ENCODE data around the gene GPR139.

- no peak for TF ChIP-seq POLR2A (IDR thresholded peaks at IDR 0.05; ENCODE audit: low read depth, low read length)
- TF ChIP-seq, protein P1, sequence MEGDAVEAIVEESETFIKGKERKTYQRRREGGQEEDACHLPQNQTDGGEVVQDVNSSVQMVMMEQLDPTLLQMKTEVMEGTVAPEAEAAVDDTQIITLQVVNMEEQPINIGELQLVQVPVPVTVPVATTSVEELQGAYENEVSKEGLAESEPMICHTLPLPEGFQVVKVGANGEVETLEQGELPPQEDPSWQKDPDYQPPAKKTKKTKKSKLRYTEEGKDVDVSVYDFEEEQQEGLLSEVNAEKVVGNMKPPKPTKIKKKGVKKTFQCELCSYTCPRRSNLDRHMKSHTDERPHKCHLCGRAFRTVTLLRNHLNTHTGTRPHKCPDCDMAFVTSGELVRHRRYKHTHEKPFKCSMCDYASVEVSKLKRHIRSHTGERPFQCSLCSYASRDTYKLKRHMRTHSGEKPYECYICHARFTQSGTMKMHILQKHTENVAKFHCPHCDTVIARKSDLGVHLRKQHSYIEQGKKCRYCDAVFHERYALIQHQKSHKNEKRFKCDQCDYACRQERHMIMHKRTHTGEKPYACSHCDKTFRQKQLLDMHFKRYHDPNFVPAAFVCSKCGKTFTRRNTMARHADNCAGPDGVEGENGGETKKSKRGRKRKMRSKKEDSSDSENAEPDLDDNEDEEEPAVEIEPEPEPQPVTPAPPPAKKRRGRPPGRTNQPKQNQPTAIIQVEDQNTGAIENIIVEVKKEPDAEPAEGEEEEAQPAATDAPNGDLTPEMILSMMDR (IDR thresholded peaks at IDR 0.05 in 2 of 3, conservative IDR thresholded peaks at IDR 0.05 in 1 of 3; ENCODE audit: control insufficient read depth in 2 of 3, extremely low read depth in 1 of 3, insufficient read depth in 1 of 3, low read depth in 3 of 3, low read length in 3 of 3), result no peak
- no peak for TF ChIP-seq NRF1 (conservative IDR thresholded peaks at IDR 0.05; ENCODE audit: low read depth, low read length)
- TF ChIP-seq, protein P2, sequence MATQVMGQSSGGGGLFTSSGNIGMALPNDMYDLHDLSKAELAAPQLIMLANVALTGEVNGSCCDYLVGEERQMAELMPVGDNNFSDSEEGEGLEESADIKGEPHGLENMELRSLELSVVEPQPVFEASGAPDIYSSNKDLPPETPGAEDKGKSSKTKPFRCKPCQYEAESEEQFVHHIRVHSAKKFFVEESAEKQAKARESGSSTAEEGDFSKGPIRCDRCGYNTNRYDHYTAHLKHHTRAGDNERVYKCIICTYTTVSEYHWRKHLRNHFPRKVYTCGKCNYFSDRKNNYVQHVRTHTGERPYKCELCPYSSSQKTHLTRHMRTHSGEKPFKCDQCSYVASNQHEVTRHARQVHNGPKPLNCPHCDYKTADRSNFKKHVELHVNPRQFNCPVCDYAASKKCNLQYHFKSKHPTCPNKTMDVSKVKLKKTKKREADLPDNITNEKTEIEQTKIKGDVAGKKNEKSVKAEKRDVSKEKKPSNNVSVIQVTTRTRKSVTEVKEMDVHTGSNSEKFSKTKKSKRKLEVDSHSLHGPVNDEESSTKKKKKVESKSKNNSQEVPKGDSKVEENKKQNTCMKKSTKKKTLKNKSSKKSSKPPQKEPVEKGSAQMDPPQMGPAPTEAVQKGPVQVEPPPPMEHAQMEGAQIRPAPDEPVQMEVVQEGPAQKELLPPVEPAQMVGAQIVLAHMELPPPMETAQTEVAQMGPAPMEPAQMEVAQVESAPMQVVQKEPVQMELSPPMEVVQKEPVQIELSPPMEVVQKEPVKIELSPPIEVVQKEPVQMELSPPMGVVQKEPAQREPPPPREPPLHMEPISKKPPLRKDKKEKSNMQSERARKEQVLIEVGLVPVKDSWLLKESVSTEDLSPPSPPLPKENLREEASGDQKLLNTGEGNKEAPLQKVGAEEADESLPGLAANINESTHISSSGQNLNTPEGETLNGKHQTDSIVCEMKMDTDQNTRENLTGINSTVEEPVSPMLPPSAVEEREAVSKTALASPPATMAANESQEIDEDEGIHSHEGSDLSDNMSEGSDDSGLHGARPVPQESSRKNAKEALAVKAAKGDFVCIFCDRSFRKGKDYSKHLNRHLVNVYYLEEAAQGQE (IDR thresholded peaks at IDR 0.05; ENCODE audit: low read depth, low read length), result no peak
- TF ChIP-seq MAX (IDR thresholded peaks at IDR 0.05; ENCODE audit: low read depth, low read length), result no peak
- TF ChIP-seq STAT3 (IDR thresholded peaks at IDR 0.05; ENCODE audit: low read depth, low read length), result no peak
- TF ChIP-seq SIN3A (IDR thresholded peaks at IDR 0.05; ENCODE audit: low read depth, low read length), result no peak
- no peak for TF ChIP-seq POLR2AphosphoS2 (IDR thresholded peaks at IDR 0.05; ENCODE audit: low read depth, low read length)
- no peak for TF ChIP-seq PAX8 (IDR thresholded peaks at IDR 0.05)
Observed at GRCh38 chr16:20064520-20064919, 9.2 kb downstream of the GPR139 start.

Measured in GM12878 (cell line).